Activated CD4-positive, alpha-beta T cell treated with anti-CD3 and anti-CD28 coated beads, Interleukin-2, Interleukin-6, amounts not matched to agents 100 ng/mL and 50 ng/mL, durations not matched to agents 16 hours and 8 hours (primary cell): Measurements from ENCODE around the gene ARID1B.
"Not testable (repeated sequence)": the region's sequence is repeated elsewhere in the genome, so short reads cannot be mapped to it uniquely, and the experiment has no call there.

Experiments used
- DNase-seq: peaks from one replicate; pipeline ENCODE4 v3.0.0-alpha.2; 2020

ARID1B gene

DNA sequence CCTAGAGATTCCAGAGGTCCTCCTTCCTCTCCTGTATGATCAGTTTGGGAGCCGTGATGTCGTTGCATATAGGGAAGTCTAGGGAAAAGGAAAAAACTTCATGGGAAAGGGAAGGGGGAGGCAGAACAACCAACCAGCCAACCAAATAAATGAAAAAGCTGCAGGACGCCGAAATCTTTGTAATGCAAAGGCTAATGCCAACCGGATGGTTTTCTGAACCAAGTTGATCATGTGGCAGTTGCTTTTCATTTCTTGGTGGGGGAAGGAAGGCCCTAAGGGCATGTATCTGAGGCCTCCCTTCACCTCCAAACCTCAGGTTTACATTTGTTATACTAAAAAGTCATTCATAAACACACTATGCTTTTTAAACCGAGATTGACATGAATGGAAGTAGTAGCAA is 167.2 kb downstream of the ARID1B start:
- no peak for DNase-seq

DNA sequence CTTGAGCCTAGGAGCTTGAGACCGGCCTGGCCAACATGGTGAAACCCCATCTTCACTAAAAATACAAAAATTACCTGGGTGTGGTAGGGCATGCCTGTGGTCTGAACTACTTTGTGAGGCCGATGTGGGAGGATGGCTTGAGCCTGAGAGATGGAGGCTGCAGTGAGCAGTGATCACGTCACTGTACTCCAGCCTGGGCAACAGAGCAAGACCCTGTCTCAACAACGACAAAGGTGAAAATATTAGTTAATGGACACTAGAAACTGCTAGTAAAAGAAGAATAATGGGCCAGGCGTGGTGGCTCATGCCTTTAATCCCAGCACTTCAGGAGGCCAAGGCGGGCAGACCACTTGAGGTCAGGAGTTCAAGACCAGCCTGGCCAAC is 168.6 kb downstream of the ARID1B start:
- not testable (repeated sequence) for DNase-seq

DNA sequence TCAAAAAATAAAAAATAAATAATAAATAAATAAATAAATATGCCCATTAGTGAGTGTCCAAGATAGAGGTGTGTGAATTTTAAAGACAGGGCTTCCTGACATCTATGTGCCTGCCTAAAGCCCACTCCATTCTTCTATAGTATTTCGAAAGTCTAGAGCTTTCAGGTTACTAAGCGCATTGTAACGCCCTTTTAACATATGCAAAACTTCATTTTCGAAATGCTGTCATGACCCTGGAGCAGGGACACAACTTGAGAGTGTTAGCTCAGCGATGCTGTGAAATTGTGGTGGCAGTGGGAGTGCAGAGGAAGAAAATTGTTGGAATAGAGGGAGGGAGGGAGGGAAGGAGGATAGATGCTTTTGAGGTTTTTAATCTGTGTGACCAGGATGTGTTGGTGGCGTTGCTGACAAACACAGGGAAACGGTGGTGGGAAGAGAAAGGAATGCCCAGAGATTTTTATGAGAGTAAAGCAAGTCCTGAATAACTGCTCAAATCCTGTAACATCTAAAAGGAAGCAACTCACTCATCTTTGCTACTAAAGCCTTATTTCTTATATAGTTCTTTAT is 169.3 kb downstream of the ARID1B start:
- DNase-seq = no peak

DNA sequence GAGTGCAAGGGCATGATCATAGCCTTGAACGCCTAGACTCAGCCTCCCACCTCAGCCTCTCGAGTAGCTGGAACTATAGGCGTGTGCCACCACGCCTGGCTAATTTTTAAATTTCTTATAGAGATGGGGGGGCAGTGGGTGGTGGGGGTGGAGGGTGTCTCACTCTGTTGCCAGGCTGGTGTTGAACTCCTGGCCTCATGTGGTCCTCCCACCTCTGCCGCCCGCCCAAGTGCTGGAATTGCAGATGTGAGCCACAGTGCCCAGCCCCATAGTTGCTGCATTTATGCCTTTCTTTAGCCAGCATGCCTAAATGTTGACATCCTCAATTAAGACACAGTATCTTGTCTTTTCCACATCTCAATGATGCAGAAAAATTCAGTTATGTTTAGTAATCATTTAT is 171.1 kb downstream of the ARID1B start:
- no peak for DNase-seq

DNA sequence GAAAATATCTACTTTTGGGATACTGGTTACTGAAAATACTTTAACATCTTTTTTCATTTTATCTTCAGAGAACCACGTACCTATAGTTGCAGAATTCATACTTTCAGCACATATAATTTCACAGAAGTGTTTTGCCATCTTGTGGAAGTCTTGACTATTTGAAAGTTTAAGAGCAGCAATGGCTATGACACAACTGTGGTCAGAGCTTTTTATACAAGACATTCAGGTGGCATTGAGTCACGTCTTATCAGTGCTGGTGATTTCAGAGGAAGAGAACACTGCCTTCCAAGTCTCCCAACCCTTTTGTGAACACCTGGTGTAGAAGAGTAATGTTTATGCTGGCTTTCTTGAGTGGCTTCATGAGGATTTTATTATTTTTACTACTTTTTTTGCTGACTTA is 171.6 kb downstream of the ARID1B start:
- no peak for DNase-seq

DNA sequence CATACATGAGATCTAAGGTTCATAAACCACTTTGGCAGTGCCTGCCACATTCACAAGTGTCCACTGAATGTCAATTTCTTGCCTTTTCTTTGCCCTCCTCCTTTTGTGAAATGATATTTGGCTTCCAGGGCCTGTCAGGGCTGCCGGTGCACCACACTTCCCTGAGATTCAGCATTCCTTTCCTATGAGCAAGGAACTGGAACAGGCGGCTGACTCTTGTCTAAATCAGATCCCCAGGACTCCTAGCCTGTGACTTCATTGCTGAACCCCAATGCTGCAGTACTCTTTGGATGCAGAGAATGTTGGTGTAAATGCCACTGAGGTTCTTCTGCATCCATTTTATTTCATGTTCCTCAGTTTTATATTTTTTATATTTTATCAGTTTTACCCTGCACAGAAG is 172.2 kb downstream of the ARID1B start:
- DNase-seq = no peak

DNA sequence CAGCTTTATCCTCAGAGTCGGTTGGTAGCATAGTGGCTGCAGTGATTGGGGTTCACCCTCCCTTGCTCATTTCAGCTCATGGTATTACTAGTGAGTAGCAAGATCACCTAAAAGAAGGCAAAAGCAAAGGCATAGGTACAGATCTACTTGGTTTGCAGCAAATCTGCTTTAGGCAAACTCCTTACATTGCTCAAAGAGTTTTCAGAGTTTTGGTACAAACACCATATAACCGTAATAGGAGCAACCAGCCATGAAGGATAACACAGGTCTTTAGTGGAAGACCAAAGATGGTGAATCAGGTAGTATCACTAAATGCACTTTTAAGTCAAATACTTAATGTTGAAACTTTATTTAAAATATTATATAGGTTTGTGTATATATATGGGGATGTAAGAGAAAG is 172.9 kb downstream of the ARID1B start:
- DNase-seq = no peak

DNA sequence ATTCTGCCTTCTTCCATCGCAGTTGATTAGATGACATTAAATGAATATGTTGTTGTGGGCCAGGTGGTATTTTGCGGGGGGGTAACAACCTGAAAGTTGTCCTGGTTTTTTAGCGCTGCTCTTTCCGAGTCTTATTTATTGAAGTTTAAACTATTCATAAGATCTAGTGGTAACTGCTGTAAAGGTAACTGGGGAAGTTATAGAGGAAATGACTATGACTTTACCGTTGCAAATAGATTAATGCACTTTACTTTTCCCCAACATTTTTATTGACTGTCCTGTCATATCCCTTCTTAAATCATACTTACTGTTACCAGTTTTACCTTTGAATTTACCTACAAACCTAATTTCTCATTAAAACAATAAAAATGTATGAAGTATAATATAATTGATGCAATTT is 173.4 kb downstream of the ARID1B start:
- no peak for DNase-seq

DNA sequence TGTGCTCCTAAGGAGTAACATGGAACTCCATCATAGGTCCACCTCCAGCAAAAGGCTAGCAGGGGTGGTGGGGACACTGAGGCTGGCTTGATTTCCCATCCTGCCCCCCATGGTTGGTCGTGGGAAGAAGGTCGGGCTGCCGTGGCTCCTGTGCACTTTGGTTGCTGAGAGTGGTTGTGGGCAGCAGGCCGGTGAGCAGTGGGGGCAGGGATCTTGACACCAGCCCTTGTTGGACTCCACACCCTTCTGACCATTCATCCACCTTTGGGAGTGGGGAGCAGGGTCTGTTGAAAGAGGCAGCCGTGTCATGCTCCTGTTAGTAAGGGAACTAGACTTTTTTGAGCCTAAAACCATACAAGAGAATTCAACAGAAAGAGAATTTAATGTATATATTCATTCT is 175.2 kb downstream of the ARID1B start:
- no peak for DNase-seq

DNA sequence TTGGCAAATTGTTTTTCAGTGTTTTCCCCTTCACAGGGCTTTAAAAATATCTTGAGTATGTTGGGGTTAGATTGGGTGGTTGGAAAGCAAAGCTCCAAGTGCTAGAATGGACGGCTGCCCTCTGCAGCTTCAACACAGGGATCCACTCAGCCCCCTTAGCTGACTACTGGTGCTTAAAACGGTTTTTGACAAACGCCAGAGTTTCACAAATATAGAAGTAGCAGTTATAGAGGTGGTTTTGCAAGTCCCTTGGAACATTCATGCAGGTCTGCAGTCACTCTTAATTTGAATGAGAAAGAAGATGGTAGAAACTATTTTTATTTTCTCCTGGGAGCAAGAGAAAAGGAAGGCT is 175.9 kb downstream of the ARID1B start:
- DNase-seq = no peak

DNA sequence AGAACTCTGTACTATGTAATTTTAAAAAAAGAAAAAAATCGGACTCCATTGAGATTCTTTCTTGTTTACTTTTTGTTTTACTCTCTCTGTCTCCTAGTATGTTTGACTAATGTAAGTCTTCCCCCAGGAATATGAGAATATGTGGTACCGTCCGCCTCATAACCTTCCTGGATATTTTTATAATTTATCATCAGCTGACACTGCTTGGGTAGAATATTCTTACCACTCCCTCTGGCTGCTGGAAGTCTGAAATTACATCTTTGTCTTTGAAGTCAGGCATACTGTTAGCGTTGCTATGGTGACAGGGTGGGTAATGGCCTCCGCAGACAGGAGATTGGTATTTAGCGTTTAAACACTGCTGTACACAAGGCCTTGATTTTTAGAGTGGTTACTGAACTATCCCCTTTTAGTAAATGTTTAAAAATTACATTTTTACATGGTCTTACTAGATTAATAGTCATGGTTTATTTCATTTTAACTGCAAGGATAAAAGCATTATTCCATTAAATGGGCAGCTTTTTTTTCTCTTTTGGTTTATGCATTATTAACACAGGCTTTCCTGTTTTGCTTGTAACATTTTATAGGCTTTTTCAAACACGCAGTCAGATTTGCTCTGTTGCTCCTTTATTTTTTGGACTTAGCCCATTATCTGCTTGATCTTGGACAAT is 176.4 kb downstream of the ARID1B start:
- DNase-seq = peak; percentile 30

DNA sequence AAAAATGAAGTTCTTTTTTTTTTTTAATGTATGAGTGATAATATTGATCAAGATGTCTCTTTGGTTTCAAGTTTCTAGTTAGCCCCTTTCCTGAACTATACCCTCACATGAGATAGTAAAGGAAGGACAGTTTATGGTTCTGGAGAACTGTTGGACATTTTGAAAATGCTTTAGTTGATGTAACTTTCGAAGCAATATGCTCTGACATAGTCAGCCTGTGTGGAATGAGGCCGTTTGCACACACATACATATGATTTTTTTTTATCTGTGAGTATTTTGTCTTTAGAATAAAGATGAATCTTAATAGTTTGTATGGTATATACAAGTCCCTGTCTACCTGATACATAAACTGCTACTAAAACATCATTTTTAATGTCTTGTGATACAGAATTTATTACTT is 177.0 kb downstream of the ARID1B start:
- no peak for DNase-seq

DNA sequence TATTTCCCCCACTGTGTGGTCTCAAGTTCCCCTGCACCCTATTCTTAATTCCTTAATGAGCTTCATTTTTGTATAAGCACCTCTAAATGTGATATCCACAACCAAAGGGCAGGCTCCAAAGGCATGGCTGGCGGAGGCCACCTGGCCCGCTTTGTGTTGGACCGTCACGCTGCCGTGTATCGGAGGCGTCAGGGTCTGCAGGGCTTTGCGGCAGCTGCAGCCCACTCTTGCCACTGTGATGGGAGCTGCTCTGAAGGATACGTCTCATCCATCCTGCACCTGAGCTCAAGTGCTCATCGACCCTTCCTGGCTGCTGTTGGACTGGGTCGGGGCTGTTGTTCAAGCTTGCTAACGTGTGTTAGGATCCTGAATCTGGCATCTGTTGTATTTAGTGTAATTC is 177.6 kb downstream of the ARID1B start:
- DNase-seq = no peak

DNA sequence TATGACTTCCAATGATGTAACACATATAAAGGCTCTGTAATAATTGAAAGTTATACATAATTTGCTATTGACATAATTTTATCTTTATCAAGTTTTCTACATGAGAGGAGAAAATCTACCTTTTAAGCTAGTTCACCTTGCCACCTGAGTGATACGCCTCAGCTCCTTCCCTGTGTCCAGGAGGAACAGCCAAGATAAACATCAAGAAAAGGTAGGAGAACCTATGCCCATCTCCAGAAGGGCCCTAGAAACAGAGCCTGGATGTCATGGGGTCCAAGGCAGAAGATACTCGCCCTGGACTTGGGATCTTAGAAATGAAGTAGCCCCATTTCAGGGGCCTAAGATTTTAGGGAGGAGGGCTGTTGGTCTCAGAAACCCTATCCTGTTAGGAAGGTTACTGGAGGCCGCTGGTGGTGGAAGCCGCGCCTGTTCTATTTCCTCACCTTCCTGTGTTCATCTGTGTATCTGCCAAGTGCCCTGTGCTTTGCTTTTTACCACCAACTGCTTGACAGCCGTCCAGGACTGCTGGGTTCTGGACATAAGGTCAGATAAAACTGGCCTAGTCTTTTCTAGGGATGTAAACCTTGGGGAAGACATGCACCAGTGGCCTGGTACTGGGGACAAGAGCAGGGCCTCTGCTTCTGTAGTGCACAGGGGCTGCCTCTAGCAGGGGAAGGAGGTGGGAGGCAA is 178.5 kb downstream of the ARID1B start:
- DNase-seq = no peak

DNA sequence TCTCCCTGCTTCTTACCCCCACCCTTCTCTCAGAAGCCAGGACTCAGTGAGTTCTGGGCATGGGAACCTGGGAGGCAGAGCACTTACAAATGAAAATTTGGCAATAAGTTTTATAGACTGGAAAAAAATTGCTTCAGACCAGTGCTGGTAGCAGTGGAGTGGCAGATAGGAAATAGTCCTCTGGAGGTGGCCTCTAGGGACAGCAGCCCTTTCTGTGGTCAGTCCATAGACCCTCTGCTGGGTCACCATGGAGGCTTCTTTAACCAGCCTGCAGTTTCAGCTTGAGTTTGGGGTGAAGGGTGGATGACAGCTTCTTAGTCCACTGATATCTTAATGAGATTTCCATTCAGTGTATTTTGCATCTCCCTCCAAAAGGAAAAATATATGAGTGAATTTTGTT is 179.1 kb downstream of the ARID1B start:
- DNase-seq = no peak

DNA sequence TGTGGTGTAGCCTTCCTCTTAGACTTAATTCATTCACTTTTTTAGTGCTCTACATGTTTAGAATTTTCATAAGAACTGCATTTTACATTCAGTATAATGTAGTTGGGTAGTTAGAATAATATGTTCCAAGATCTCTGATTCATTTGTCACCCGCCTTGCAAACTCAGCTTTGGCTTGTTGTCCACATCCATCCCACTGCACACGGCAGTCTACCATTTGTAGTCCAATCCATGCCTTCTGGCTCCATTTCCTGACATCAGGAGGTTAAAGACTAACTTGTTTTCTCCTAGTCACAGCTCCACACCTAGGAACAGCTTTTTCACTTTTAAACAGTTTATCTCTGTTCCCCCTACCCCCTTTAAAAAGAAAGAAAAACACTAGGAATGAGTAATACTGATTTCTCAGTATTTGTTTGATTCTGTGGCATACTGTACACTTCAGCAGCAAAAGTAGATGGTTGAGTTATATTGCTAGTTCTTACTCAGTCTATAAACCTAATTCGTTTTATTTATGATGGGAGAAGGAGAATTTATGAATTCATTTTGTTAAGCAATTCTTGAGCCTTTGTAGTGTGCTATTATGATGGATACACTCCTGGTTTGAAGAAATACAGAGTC is 180.9 kb downstream of the ARID1B start:
- peak; percentile 64 for DNase-seq

DNA sequence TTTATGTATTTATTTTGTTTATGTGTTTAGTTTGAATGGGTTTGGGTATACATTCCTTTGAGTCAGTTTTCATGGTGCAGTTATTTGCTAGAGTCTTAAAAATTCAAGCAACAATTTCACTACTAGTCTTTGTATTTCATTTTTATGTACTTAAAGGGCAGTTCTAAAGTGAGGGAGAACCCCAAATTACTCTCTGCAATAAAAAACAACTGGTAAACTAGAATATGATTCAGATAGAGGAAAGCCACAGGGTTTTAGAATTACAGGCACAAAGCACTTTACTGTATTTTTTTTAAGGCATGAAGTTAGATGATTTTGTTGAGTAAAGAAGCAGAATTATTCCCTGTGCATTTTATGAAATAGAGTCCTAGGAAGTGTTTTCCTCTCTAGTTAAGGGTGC is 183.3 kb downstream of the ARID1B start:
- DNase-seq = no peak

DNA sequence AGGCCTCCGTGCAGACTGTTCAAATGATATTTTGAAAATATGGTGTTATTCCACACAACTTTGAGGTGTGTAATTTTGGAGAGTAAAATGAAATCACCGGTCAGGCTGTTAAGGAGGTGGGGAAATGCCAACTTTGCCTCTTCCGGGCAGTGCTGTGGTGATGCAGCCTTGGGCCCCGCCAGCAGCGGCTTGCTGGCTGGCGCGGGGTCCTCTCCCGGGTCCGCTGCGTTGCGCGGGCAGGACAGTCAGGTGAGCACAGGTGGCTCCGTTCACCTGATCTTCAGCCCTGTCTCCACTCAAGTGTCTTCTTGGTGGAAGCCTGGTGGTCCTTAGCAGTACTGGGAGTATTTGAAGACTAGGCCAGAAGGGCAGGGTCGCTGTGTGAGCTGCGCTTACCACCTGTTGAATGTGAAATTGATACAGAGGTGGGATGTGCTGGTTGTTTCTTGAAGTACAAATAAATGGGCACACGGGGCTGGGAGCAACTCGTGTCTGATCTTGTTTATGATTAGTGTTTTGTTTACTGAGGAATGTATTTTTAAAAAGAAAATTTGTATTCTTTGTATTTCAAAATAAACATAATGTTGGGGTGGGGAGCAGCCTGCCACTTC is 184.2 kb downstream of the ARID1B start:
- DNase-seq = no peak

DNA sequence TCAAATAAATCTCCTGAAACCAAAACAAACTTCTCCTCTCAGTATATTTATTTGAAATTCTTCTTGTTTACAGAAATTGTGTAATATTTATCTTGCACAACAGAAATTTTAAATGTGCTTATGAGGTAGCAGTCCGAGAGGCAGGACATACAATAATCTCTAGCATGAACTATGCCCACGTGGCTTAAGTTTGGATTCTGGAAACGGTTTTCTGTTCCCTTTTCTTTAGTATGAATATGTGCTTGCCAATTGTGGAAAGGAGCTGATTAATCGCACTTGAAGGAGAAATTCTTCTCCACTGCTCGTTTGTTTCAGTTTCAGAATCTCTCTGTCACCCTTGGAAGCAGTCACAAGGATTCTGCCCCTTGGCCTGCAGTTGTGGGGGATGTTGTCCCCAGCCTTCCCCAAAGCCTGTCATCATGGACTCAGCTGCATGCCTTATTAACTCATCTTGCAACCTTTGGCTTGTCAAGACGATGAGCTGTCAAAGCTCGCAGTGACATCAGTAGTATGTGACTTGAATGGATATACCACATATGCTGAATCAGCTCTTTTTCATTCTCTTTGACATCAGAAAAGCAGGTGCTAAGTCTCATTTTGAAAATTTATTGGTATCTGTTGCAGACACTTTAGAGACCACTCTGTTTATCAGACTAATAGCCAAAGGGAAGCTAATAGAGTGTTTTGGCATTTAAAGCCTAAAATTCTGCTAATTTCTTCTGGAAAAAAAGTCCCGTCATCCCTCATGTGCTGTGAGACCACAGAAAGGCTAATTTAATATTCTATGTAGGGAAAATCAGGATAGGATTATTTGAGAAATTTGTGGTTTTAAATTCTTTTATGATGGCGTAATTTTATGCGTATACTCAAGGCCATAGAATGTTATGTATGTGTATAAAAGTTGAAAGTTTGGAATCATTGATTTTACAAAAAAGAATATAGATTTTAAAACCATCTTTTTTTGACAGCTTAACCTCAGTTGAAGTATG is 186.8 kb downstream of the ARID1B start:
- DNase-seq = peak; percentile 64

DNA sequence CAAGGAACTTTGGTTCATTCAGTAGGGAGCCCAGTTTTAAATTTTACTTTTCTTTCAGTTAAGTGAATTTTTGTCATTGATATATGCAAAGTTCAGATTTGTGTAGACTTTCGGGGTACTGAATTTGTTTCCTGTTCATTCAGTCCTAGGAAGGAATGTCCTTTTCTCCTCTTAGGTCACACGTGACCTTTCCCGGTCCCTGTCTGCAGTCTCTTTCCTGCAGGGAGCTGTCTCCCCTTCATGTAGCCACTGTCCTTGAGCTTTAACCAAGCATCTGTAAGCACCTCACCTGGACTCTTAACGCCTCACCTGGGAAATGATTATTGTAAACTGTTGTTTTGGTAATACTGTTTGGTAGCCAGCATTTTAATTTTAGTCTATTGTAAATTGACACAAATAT is 190.7 kb downstream of the ARID1B start:
- DNase-seq = no peak

DNA sequence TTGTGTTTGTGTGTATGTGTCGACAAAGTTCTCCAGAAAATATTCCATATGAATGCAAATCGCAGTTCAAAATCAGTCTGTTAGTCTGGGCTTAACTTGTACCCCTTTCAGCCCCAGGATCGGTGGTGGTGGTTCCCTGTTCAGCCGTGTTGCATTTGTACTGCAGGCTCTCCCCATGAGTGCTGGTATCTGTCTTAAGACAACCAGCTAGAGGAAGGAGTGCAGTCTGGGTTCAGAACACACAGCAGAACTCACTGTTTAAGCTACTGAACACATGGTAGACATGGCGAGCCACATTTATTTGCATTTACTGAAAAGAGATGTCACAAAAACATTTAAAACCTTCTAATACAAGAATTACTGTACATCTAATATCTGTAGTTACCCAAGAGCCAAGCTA is 192.1 kb downstream of the ARID1B start:
- no peak for DNase-seq

DNA sequence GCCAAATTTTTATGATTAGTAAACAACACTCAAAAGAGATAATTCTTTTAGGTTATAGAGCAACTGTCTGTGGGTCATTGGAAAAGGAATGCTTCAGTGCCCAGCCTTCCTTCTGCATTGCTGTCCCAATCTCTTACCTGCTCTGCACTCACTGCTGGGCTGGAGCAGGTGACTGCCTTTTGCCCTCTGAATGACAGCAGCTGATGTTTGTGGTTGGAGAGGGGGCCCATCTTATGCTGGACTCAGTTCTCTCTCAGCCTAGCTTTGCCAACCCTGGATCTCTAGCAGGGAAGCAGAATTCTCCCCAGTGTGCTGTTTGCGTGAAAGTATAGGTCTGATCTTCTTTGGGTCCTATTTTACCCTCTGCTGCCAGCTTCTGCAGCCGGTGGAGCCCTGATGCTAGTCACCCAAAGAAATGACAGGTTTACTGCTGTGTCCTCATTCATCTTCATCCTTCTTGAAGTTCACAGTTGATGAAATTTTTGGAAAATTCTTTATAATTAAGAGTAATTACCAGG is 193.5 kb downstream of the ARID1B start:
- no peak for DNase-seq
